Measurements from ENCODE around the gene FOXP1.

FOXP1 gene

GRCh38 chr3:71400986-71401451 is 182.5 kb downstream of the FOXP1 start:
- no peaks in the 10 kb centered on the region for H3K9me3 Mint-ChIP-seq
- TF ChIP-seq, protein P1, sequence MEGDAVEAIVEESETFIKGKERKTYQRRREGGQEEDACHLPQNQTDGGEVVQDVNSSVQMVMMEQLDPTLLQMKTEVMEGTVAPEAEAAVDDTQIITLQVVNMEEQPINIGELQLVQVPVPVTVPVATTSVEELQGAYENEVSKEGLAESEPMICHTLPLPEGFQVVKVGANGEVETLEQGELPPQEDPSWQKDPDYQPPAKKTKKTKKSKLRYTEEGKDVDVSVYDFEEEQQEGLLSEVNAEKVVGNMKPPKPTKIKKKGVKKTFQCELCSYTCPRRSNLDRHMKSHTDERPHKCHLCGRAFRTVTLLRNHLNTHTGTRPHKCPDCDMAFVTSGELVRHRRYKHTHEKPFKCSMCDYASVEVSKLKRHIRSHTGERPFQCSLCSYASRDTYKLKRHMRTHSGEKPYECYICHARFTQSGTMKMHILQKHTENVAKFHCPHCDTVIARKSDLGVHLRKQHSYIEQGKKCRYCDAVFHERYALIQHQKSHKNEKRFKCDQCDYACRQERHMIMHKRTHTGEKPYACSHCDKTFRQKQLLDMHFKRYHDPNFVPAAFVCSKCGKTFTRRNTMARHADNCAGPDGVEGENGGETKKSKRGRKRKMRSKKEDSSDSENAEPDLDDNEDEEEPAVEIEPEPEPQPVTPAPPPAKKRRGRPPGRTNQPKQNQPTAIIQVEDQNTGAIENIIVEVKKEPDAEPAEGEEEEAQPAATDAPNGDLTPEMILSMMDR (IDR thresholded peaks at IDR 0.05; ENCODE audit: unreplicated experiment in 3 of 3) = no peak
- no peak overlapping the region for H3K4me3 Mint-ChIP-seq
- H3K27me3 Mint-ChIP-seq (ENCODE audit: low read depth) = peaks cover 10% of the 10 kb centered on the region
- H3K27ac Mint-ChIP-seq = peak overlapping the region; percentile 1 to 48 (median 30)
- no peaks in the 10 kb centered on the region for H3K36me3 Mint-ChIP-seq (ENCODE audit: low read depth)
- H3K4me1 Mint-ChIP-seq = peaks cover 30% of the 10 kb centered on the region

- Mint-ChIP-seq H3K27me3 (ENCODE audit: low read depth) (peaks cover 10% of the 10 kb centered on the region), H3K4me3 (no peak overlapping the region), H3K9me3 (no peaks in the 10 kb centered on the region), H3K4me1 (peaks cover 30% of the 10 kb centered on the region), H3K36me3 (ENCODE audit: low read depth) (no peaks in the 10 kb centered on the region), H3K27ac (peak overlapping the region in 1 of 3 experiments; percentile 1)
- TF ChIP-seq, protein P1 (IDR thresholded peaks at IDR 0.05; ENCODE audit: unreplicated experiment in 3 of 3) = no peak
Observed at GRCh38 chr3:71399478-71399877, 184.1 kb downstream of the FOXP1 start.

GRCh38 chr3:71398157-71398836 is 185.2 kb downstream of the FOXP1 start:
- TF ChIP-seq, protein P1 (IDR thresholded peaks at IDR 0.05; ENCODE audit: unreplicated experiment in 3 of 3) = no peak
- H3K9me3 Mint-ChIP-seq = no peaks in the 10 kb centered on the region
- H3K27ac Mint-ChIP-seq = peak overlapping the region in 1 of 3 experiments; percentile 33
- H3K4me3 Mint-ChIP-seq = no peak overlapping the region
- H3K27me3 Mint-ChIP-seq (ENCODE audit: low read depth) = peaks cover 10% of the 10 kb centered on the region
- no peaks in the 10 kb centered on the region for H3K36me3 Mint-ChIP-seq (ENCODE audit: low read depth)
- H3K4me1 Mint-ChIP-seq = peaks cover 30% of the 10 kb centered on the region

GRCh38 chr3:71397726-71398125 is 185.8 kb downstream of the FOXP1 start:
- H3K4me3 Mint-ChIP-seq = no peak overlapping the region
- peaks cover 30% of the 10 kb centered on the region for H3K4me1 Mint-ChIP-seq
- no peak overlapping the region for H3K27ac Mint-ChIP-seq
- peaks cover 10% of the 10 kb centered on the region for H3K27me3 Mint-ChIP-seq (ENCODE audit: low read depth)
- H3K9me3 Mint-ChIP-seq = no peaks in the 10 kb centered on the region
- TF ChIP-seq, protein P1 (IDR thresholded peaks at IDR 0.05; ENCODE audit: unreplicated experiment in 3 of 3) = no peak
- H3K36me3 Mint-ChIP-seq (ENCODE audit: low read depth) = no peaks in the 10 kb centered on the region

- Mint-ChIP-seq H3K27me3 (ENCODE audit: low read depth) (peaks cover 10% of the 10 kb centered on the region), H3K4me1 (peaks cover 34% of the 10 kb centered on the region), H3K36me3 (ENCODE audit: low read depth) (no peaks in the 10 kb centered on the region), H3K27ac (no peak overlapping the region), H3K9me3 (no peaks in the 10 kb centered on the region), H3K4me3 (no peak overlapping the region)
- TF ChIP-seq, protein P1 (IDR thresholded peaks at IDR 0.05; ENCODE audit: unreplicated experiment in 3 of 3) = peak; percentile 47 to 56 (median 47)
Observed at GRCh38 chr3:71397046-71397445, 186.5 kb downstream of the FOXP1 start.
